GM18951 (cell line): ENCODE data around the gene MYBL2.
"Not testable (repeated sequence)": the region's sequence is repeated elsewhere in the genome, so short reads cannot be mapped to it uniquely, and the experiment has no call there.

Experiments used
- POLR2A ChIP-seq: IDR thresholded peaks from 4 replicates; pipeline ENCODE4 v1.6.1; 2011; ENCODE audit warnings: mild to moderate bottlenecking; ENCODE audit not compliant: insufficient read length, insufficient read depth; ENCODE audit errors: extremely low read depth
- in situ Hi-C: fragments of 300-500 bp; cut with MboI; formaldehyde crosslinking; loops from one replicate; pipeline ENCODE4 v1.12.0; 2022; ENCODE audit warnings: low sequenced_read_pairs, mixed read lengths, inconsistent platforms; ENCODE audit not compliant: unreplicated experiment

MYBL2 gene

GRCh38 chr20:43666376-43667328 is at the start of gene MYBL2:
Gene MYBL2, plus strand, starts transcription at chr20:43667114. Its CDS starts 170 bp downstream, at chr20:43667284.
- in situ Hi-C loops = no loop called here
- peak; percentile 93 for TF ChIP-seq POLR2A

GRCh38 chr20:43631598-43631997 is 35.3 kb upstream of the MYBL2 start:
- in situ Hi-C loops = no loop called here
- TF ChIP-seq POLR2A = no peak

GRCh38 chr20:43636429-43636828 is 30.5 kb upstream of the MYBL2 start:
- no peak for TF ChIP-seq POLR2A

GRCh38 chr20:43642548-43642947 is 24.4 kb upstream of the MYBL2 start:
- no peak for TF ChIP-seq POLR2A
- in situ Hi-C loops = no loop called here

More at GRCh38 chr20:43636429-43636828, 30.5 kb upstream of the MYBL2 start:
- in situ Hi-C loops = no loop called here

GRCh38 chr20:43650997-43651525 is 15.9 kb upstream of the MYBL2 start:
- in situ Hi-C loops = no loop called here
- TF ChIP-seq POLR2A = no peak

GRCh38 chr20:43651650-43652184 is 15.2 kb upstream of the MYBL2 start:
- in situ Hi-C loops = not testable (repeated sequence)

- in situ Hi-C loops = no loop called here
Measured at GRCh38 chr20:43653966-43654365, 12.9 kb upstream of the MYBL2 start.

GRCh38 chr20:43655176-43655575 is 11.7 kb upstream of the MYBL2 start:
- in situ Hi-C loops = not testable (repeated sequence)

More at GRCh38 chr20:43653966-43654365, 12.9 kb upstream of the MYBL2 start:
- TF ChIP-seq POLR2A = no peak

GRCh38 chr20:43655937-43656336 is 11.0 kb upstream of the MYBL2 start:
- no peak for TF ChIP-seq POLR2A
- in situ Hi-C loops = no loop called here

- TF ChIP-seq POLR2A = no peak
- in situ Hi-C loops = no loop called here
Measured at GRCh38 chr20:43658069-43658722, 8.7 kb upstream of the MYBL2 start.

- TF ChIP-seq POLR2A = no peak
- in situ Hi-C loops = no loop called here
Measured at GRCh38 chr20:43658723-43659419, 8.0 kb upstream of the MYBL2 start.

- no peak for TF ChIP-seq POLR2A
- in situ Hi-C loops = no loop called here
Measured at GRCh38 chr20:43662943-43663655, 3.8 kb upstream of the MYBL2 start.

GRCh38 chr20:43665466-43666176 is 1.3 kb upstream of the MYBL2 start:
- in situ Hi-C loops = no loop called here

More at GRCh38 chr20:43665466-43666176, 1.3 kb upstream of the MYBL2 start:
- TF ChIP-seq POLR2A = no peak
